HEK293 (cell line): ENCODE results near the gene SLC39A10.

Experiments used
- CTCF ChIA-PET: fragments of 350-600 bp; formaldehyde crosslinking; extraction: SDS; loops from one replicate; lab custom pipeline; 2021; ENCODE audit warnings: antibody characterized with exemption; lab: Yijun Ruan, JAX
- POLR2A ChIA-PET: fragments of 300-600 bp; formaldehyde crosslinking; extraction: SDS; loops from one replicate; lab custom pipeline; 2020; ENCODE audit warnings: antibody characterized with exemption, inconsistent platforms; lab: Yijun Ruan, JAX
- H3K27ac ChIP-seq: fragments of 200-500 bp; sonication (Bioruptor generic); 2 replicates; pipeline ENCODE4 v1.5.1; 2014; ENCODE audit warnings: low read depth, low read length, control low read depth, inconsistent platforms; ENCODE audit errors: extremely low read depth
- H3K36me3 ChIP-seq, 2 experiments: fragments of 200-500 bp in 1 of 2; sonication (Bioruptor generic) in 1 of 2; 1 replicate in 1 of 2; 2 replicates in 1 of 2; pipeline ENCODE4 v1.5.1; 2014 to 2017; ENCODE audit warnings: inconsistent platforms in 2 of 2, low read length in 2 of 2; ENCODE audit not compliant: control insufficient read depth in 2 of 2, insufficient read depth in 1 of 2
- H3K4me1 ChIP-seq: fragments of 200-500 bp; sonication (Bioruptor generic); 2 replicates; pipeline ENCODE4 v1.5.1; 2014; ENCODE audit warnings: mild to moderate bottlenecking, low read length, inconsistent platforms; ENCODE audit not compliant: control insufficient read depth, insufficient read depth
- H3K4me3 ChIP-seq: 2 replicates; pipeline ENCODE4 v1.5.1; 2011; ENCODE audit warnings: low read depth, mild to moderate bottlenecking, control low read depth, low read length, moderate library complexity
- H3K9me3 ChIP-seq: fragments of 200-500 bp; sonication (Bioruptor generic); 2 replicates; pipeline ENCODE4 v1.5.1; 2014; ENCODE audit warnings: low read depth, low read length, inconsistent platforms; ENCODE audit not compliant: control insufficient read depth, insufficient read depth
- CTCF ChIP-seq: fragments of 450-650 bp; formaldehyde crosslinking; IDR thresholded peaks from 2 replicates; pipeline ENCODE4 v1.5.1; 2016; ENCODE audit warnings: missing biosample characterization, missing genetic modification characterization
- GLI4 ChIP-seq: fragments of 450-650 bp; formaldehyde crosslinking; IDR thresholded peaks from 2 replicates; pipeline ENCODE4 v1.5.1; 2016; ENCODE audit warnings: missing biosample characterization, missing genetic modification characterization
- OVOL3 ChIP-seq: fragments of 450-650 bp; formaldehyde crosslinking; IDR thresholded peaks from 2 replicates; pipeline ENCODE4 v1.5.1; 2016; ENCODE audit warnings: missing biosample characterization, missing genetic modification characterization
- PRDM6 ChIP-seq: fragments of 450-650 bp; formaldehyde crosslinking; IDR thresholded peaks from 2 replicates; pipeline ENCODE4 v1.5.1; 2017; ENCODE audit warnings: missing biosample characterization, missing genetic modification characterization
- SCRT1 ChIP-seq: fragments of 450-650 bp; formaldehyde crosslinking; IDR thresholded peaks from 2 replicates; pipeline ENCODE4 v1.5.1; 2016; ENCODE audit warnings: missing biosample characterization, missing genetic modification characterization, borderline replicate concordance
- SP2 ChIP-seq: fragments of 450-650 bp; formaldehyde crosslinking; IDR thresholded peaks from 2 replicates; pipeline ENCODE4 v1.5.1; 2016; ENCODE audit warnings: missing biosample characterization, missing genetic modification characterization
- YY1 ChIP-seq: fragments of 450-650 bp; formaldehyde crosslinking; IDR thresholded peaks from 2 replicates; pipeline ENCODE4 v1.5.1; 2018; ENCODE audit warnings: missing biosample characterization, missing genetic modification characterization
- ZBTB48 ChIP-seq: fragments of 450-650 bp; formaldehyde crosslinking; IDR thresholded peaks from 2 replicates; pipeline ENCODE4 v1.5.1; 2016; ENCODE audit warnings: missing biosample characterization, missing genetic modification characterization
- ZNF112 ChIP-seq: fragments of 450-650 bp; formaldehyde crosslinking; IDR thresholded peaks from 2 replicates; pipeline ENCODE4 v1.5.0; 2017; ENCODE audit warnings: missing biosample characterization, missing genetic modification characterization
- ZNF223 ChIP-seq: fragments of 450-650 bp; formaldehyde crosslinking; IDR thresholded peaks from 2 replicates; pipeline ENCODE4 v1.5.1; 2016; ENCODE audit warnings: missing biosample characterization, missing genetic modification characterization
- ZNF335 ChIP-seq: fragments of 450-650 bp; formaldehyde crosslinking; conservative IDR thresholded peaks from 2 replicates; pipeline ENCODE4 v1.5.1; 2016; ENCODE audit warnings: missing biosample characterization, missing genetic modification characterization
- ZNF473 ChIP-seq: fragments of 450-650 bp; formaldehyde crosslinking; IDR thresholded peaks from 2 replicates; pipeline ENCODE4 v1.5.1; 2017; ENCODE audit warnings: missing biosample characterization, missing genetic modification characterization
- ZNF514 ChIP-seq: fragments of 450-650 bp; formaldehyde crosslinking; IDR thresholded peaks from 2 replicates; pipeline ENCODE4 v1.5.1; 2016; ENCODE audit warnings: missing biosample characterization, missing genetic modification characterization
- ZNF621 ChIP-seq: fragments of 450-650 bp; formaldehyde crosslinking; IDR thresholded peaks from 2 replicates; pipeline ENCODE4 v1.5.1; 2017; ENCODE audit warnings: missing biosample characterization, missing genetic modification characterization
- ZNF654 ChIP-seq: fragments of 450-650 bp; formaldehyde crosslinking; IDR thresholded peaks from 2 replicates; pipeline ENCODE4 v1.5.1; 2016; ENCODE audit warnings: low read depth, missing biosample characterization, missing genetic modification characterization
- ZSCAN4 ChIP-seq: fragments of 450-650 bp; formaldehyde crosslinking; IDR thresholded peaks from 2 replicates; pipeline ENCODE4 v1.5.1; 2017; ENCODE audit warnings: missing biosample characterization, missing genetic modification characterization
- TF ChIP-seq, protein P1 (sequence below): fragments of 450-650 bp; formaldehyde crosslinking; IDR thresholded peaks from 2 replicates; pipeline ENCODE4 v1.5.1; 2016; ENCODE audit warnings: missing biosample characterization, missing genetic modification characterization
- TF ChIP-seq, protein P2 (sequence below): fragments of 450-650 bp; formaldehyde crosslinking; IDR thresholded peaks from 2 replicates; pipeline ENCODE4 v1.5.1; 2017; ENCODE audit warnings: missing biosample characterization, missing genetic modification characterization

Gene SLC39A10

GRCh38 chr2:195639238-195639858 is 17.7 kb upstream of the SLC39A10 start (continued):
- no peak for TF ChIP-seq ZNF112
- TF ChIP-seq, all 188 proteins: peak for 0

DNA sequence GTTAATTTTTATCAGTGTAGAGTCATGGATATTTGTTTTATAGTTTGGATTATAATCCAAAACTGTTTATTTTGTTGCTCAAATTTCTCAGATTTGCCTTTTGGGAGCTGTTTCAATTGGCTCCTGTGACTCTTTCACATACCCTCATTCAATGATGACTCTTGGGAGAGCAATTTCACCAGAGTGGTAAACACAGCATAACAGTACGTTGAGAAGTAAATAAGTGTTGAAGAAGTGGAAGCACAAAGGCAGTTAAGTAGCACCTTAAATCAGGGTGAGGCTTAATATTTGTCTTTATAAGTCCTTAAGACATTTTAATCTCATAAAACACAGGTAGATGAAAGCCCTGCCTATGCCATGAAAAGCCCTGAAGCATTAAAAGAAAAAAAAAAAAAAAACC is 17.1 kb upstream of the SLC39A10 start:
- Histone ChIP-seq H3K9me3 (no peaks in the 10 kb centered on the region), H3K27ac (no peak overlapping the region), H3K4me3 (no peak overlapping the region), H3K4me1 (no peaks in the 10 kb centered on the region), H3K36me3 (no peaks in the 10 kb centered on the region)
- ChIA-PET CTCF (no interaction called here), POLR2A (interaction anchor here (0.7 kb wide), 1 partner anchor 8 kb away, joined by 6 read pairs; no protein-coding TSS in a partner anchor)
- TF ChIP-seq OVOL3 (tag by site-specific recombination) (no peak), SCRT1 (no peak), SP2 (tag by site-specific recombination) (no peak), YY1 (tag by site-specific recombination) (no peak), PRDM6 (tag by site-specific recombination) (no peak), CTCF (tag by site-specific recombination) (no peak), GLI4 (tag by site-specific recombination) (no peak), ZBTB48 (tag by site-specific recombination) (no peak), ZNF654 (tag by site-specific recombination) (no peak), ZNF621 (tag by site-specific recombination) (no peak), ZNF473 (tag by site-specific recombination) (no peak), ZSCAN4 (tag by site-specific recombination) (no peak), ZNF514 (tag by site-specific recombination) (no peak), ZNF335 (tag by site-specific recombination) (no peak), ZNF223 (tag by site-specific recombination) (no peak)
- TF ChIP-seq, protein P1, sequence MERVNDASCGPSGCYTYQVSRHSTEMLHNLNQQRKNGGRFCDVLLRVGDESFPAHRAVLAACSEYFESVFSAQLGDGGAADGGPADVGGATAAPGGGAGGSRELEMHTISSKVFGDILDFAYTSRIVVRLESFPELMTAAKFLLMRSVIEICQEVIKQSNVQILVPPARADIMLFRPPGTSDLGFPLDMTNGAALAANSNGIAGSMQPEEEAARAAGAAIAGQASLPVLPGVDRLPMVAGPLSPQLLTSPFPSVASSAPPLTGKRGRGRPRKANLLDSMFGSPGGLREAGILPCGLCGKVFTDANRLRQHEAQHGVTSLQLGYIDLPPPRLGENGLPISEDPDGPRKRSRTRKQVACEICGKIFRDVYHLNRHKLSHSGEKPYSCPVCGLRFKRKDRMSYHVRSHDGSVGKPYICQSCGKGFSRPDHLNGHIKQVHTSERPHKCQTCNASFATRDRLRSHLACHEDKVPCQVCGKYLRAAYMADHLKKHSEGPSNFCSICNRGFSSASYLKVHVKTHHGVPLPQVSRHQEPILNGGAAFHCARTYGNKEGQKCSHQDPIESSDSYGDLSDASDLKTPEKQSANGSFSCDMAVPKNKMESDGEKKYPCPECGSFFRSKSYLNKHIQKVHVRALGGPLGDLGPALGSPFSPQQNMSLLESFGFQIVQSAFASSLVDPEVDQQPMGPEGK, result no peak
- TF ChIP-seq, protein P2, sequence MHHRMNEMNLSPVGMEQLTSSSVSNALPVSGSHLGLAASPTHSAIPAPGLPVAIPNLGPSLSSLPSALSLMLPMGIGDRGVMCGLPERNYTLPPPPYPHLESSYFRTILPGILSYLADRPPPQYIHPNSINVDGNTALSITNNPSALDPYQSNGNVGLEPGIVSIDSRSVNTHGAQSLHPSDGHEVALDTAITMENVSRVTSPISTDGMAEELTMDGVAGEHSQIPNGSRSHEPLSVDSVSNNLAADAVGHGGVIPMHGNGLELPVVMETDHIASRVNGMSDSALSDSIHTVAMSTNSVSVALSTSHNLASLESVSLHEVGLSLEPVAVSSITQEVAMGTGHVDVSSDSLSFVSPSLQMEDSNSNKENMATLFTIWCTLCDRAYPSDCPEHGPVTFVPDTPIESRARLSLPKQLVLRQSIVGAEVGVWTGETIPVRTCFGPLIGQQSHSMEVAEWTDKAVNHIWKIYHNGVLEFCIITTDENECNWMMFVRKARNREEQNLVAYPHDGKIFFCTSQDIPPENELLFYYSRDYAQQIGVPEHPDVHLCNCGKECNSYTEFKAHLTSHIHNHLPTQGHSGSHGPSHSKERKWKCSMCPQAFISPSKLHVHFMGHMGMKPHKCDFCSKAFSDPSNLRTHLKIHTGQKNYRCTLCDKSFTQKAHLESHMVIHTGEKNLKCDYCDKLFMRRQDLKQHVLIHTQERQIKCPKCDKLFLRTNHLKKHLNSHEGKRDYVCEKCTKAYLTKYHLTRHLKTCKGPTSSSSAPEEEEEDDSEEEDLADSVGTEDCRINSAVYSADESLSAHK, result no peak
